Measurements from ENCODE around the gene DPP6. TPM values are rescaled to one million over a fixed set of nuclear protein-coding genes. Genes with fewer than 3 reads are reported as not detected.

Gene DPP6
- total and polyA plus RNA-seq, 2 donors (not counting 1 experiment from before 2014, with no cell fraction given): not detected

DNA sequence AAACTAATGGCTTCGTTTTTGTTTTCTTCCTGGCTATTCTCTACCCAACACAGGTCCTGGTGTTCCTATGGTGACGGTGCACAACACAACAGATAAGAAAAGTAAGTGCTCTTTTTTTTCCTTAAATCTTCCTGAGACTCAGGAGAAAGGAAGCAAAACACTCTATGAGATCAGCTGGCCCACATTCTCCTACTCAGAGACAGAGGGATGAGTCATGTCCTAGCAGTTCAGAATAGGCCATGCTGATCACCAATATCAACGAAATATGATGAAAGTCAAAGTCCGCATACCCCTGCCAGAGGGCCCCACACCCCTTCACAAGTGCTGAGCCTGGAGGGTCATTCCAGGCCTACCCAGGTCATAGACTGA, 801.5 kb downstream of the DPP6 start:
- H3K4me1 ChIP-seq (ENCODE audit: control insufficient read depth in 2 of 2, insufficient read depth in 2 of 2, low read length in 2 of 2): no peaks in the 10 kb centered on the region
- H3K4me2 ChIP-seq (replicated peaks; ENCODE audit: low read depth, low read length, poor library complexity, severe bottlenecking): no peak overlapping the region
- H4K20me1 ChIP-seq (ENCODE audit: control insufficient read depth, insufficient read depth, low read length, poor library complexity, severe bottlenecking): no peaks in the 10 kb centered on the region
- no peak for DNase-seq
- ChIA-PET CTCF (no interaction called here), POLR2A (no interaction called here)
- Mint-ChIP-seq H3K4me1 (no peaks in the 10 kb centered on the region), H3K27ac (no peak overlapping the region), H3K4me3 (no peak overlapping the region), H3K27me3 (peaks cover 5% of the 10 kb centered on the region), H3K9me3 (ENCODE audit: insufficient read depth) (peaks cover 5% of the 10 kb centered on the region)
- H3K79me2 ChIP-seq (ENCODE audit: control insufficient read depth, insufficient read depth, low read length): no peaks in the 10 kb centered on the region
- H3K36me3 ChIP-seq (replicated peaks in 1 of 2; ENCODE audit: control extremely low read depth in 1 of 2, control insufficient read depth in 1 of 2, extremely low read depth in 1 of 2, insufficient read depth in 2 of 2, low read length in 1 of 2): no peaks in the 10 kb centered on the region
- intact Hi-C loops (cut with micrococcal nuclease): no loop called here
- no peak for ATAC-seq (ENCODE audit: low read depth)
- 100% methylated on average over 3 of the region's 4 CpGs for WGBS (ENCODE audit: insufficient coverage)
- TF ChIP-seq, protein P1, sequence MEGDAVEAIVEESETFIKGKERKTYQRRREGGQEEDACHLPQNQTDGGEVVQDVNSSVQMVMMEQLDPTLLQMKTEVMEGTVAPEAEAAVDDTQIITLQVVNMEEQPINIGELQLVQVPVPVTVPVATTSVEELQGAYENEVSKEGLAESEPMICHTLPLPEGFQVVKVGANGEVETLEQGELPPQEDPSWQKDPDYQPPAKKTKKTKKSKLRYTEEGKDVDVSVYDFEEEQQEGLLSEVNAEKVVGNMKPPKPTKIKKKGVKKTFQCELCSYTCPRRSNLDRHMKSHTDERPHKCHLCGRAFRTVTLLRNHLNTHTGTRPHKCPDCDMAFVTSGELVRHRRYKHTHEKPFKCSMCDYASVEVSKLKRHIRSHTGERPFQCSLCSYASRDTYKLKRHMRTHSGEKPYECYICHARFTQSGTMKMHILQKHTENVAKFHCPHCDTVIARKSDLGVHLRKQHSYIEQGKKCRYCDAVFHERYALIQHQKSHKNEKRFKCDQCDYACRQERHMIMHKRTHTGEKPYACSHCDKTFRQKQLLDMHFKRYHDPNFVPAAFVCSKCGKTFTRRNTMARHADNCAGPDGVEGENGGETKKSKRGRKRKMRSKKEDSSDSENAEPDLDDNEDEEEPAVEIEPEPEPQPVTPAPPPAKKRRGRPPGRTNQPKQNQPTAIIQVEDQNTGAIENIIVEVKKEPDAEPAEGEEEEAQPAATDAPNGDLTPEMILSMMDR (IDR thresholded peaks at IDR 0.05): no peak
- no peak for TF ChIP-seq EZH2 (IDR thresholded peaks at IDR 0.05; ENCODE audit: borderline replicate concordance, insufficient read depth, low read depth, low read length, poor library complexity, severe bottlenecking)
- H3K27me3 ChIP-seq (replicated peaks in 1 of 4; ENCODE audit: control extremely low read depth in 1 of 4, control insufficient read depth in 3 of 4, insufficient read depth in 4 of 4, low read length in 3 of 4): no peaks in the 10 kb centered on the region
- H3K4me3 ChIP-seq (ENCODE audit: control extremely low read depth in 1 of 5, extremely low read depth in 1 of 5, insufficient read depth in 1 of 5, low read depth in 2 of 5, low read length in 4 of 5): no peak overlapping the region
- H3K27ac ChIP-seq (ENCODE audit: low read length in 2 of 2): no peak overlapping the region
- H2AFZ ChIP-seq (ENCODE audit: insufficient read depth, low read depth, low read length, poor library complexity, severe bottlenecking): no peak overlapping the region
- H3K9me3 ChIP-seq (ENCODE audit: control extremely low read depth in 1 of 3, control insufficient read depth in 2 of 3, insufficient read depth in 1 of 3, low read length in 2 of 3): peaks cover 0 to 9% (median 0%) of the 10 kb centered on the region in 3 donors
- H3K9ac ChIP-seq (ENCODE audit: low read length): no peak overlapping the region

DNA sequence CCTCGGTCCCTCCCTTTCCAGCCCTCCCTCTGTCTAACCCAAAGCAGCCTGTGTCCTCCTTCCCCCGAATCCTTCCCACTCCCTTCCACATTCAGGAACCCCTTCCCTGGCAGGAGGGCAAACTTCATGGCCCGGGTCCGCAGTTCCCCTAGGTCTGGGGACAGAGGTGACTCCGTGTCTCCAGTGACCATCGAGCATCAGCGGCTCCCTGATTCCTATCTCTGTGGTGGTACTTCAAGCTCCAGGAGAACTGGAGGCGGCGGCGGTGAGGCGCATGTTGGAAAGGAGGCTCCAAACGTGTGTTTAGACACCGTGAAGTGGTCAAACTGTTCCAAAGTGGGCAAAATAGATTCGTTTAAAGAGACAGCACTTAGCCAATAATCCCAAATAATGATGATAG, 802.6 kb downstream of the DPP6 start:
- no peak overlapping the region for H2AFZ ChIP-seq (ENCODE audit: insufficient read depth, low read depth, low read length, poor library complexity, severe bottlenecking)
- ChIA-PET POLR2A (no interaction called here), CTCF (no interaction called here)
- Mint-ChIP-seq H3K4me3 (no peak overlapping the region), H3K9me3 (ENCODE audit: insufficient read depth) (peaks cover 5% of the 10 kb centered on the region), H3K4me1 (no peaks in the 10 kb centered on the region), H3K27me3 (peaks cover 5% of the 10 kb centered on the region), H3K27ac (no peak overlapping the region)
- no peaks in the 10 kb centered on the region for H3K27me3 ChIP-seq (replicated peaks in 1 of 4; ENCODE audit: control extremely low read depth in 1 of 4, control insufficient read depth in 3 of 4, insufficient read depth in 4 of 4, low read length in 3 of 4)
- H4K20me1 ChIP-seq (ENCODE audit: control insufficient read depth, insufficient read depth, low read length, poor library complexity, severe bottlenecking): no peaks in the 10 kb centered on the region
- H3K36me3 ChIP-seq (replicated peaks in 1 of 2; ENCODE audit: control extremely low read depth in 1 of 2, control insufficient read depth in 1 of 2, extremely low read depth in 1 of 2, insufficient read depth in 2 of 2, low read length in 1 of 2): no peaks in the 10 kb centered on the region
- no peak overlapping the region for H3K9ac ChIP-seq (ENCODE audit: low read length)
- no peaks in the 10 kb centered on the region for H3K4me1 ChIP-seq (ENCODE audit: control insufficient read depth in 2 of 2, insufficient read depth in 2 of 2, low read length in 2 of 2)
- H3K9me3 ChIP-seq (ENCODE audit: control extremely low read depth in 1 of 3, control insufficient read depth in 2 of 3, insufficient read depth in 1 of 3, low read length in 2 of 3): peaks cover 0 to 14% (median 0%) of the 10 kb centered on the region in 3 donors
- H3K27ac ChIP-seq (ENCODE audit: low read length in 2 of 2): no peak overlapping the region
- no peak overlapping the region for H3K4me2 ChIP-seq (replicated peaks; ENCODE audit: low read depth, low read length, poor library complexity, severe bottlenecking)
- H3K4me3 ChIP-seq (ENCODE audit: control extremely low read depth in 1 of 5, extremely low read depth in 1 of 5, insufficient read depth in 1 of 5, low read depth in 2 of 5, low read length in 4 of 5): no peak overlapping the region
- ATAC-seq (ENCODE audit: low read depth): no peak
- DNase-seq: no peak
- 93% methylated on average over 12 of the region's 14 CpGs for WGBS (ENCODE audit: insufficient coverage)
- intact Hi-C loops (cut with micrococcal nuclease): no loop called here
- no peaks in the 10 kb centered on the region for H3K79me2 ChIP-seq (ENCODE audit: control insufficient read depth, insufficient read depth, low read length)
- TF ChIP-seq, protein P1 (IDR thresholded peaks at IDR 0.05): no peak
- TF ChIP-seq EZH2 (IDR thresholded peaks at IDR 0.05; ENCODE audit: borderline replicate concordance, insufficient read depth, low read depth, low read length, poor library complexity, severe bottlenecking): no peak

Measured in B cell (primary cell).